ENCODE data around the gene PAX2.

- TF ChIP-seq EZH2 (IDR thresholded peaks at IDR 0.05; ENCODE audit: insufficient read depth, poor library complexity, severe bottlenecking) = no peak
- no peak for TF ChIP-seq EZH2phosphoT487 (IDR thresholded peaks at IDR 0.05; ENCODE audit: insufficient read depth, low read depth)
Observed at GRCh38 chr10:100802607-100803006, 57.2 kb downstream of the PAX2 start.
